IMR-90 (cell line): ENCODE results near the gene TCERG1L. TPM values are rescaled to one million over a fixed set of nuclear protein-coding genes. Genes with fewer than 3 reads are reported as not detected.

ENCODE experiments used
- ATAC-seq: fragments of 200-7000 bp; cut with Tn5 transposase; 2 replicates; pipeline ENCODE4 v1.9.1; 2020; ENCODE audit warnings: low read depth, mild to moderate bottlenecking, moderate library complexity
- BruUV-seq: library from RNA; stranded (reverse); fragments of 400-500 nt; replicated peaks from 2 replicates; lab custom pipeline; 2021; lab: Mats Ljungman, UMichigan
- CTCF ChIA-PET: fragments of 300-600 bp; formaldehyde crosslinking; extraction: SDS; loops from one replicate; lab custom pipeline; 2021; ENCODE audit warnings: antibody characterized with exemption; lab: Yijun Ruan, JAX
- POLR2A ChIA-PET: fragments of 300-600 bp; sonication (Branson Sonifier 250); formaldehyde crosslinking; loops from one replicate; lab custom pipeline; 2022; ENCODE audit warnings: antibody characterized with exemption; ENCODE audit not compliant: unreplicated experiment; lab: Charles Lee
- DNase-seq: peaks from one replicate; pipeline ENCODE4 v3.0.0; 2013
- H2AFZ ChIP-seq: replicated peaks from 2 replicates; pipeline ENCODE3; 2013; ENCODE audit warnings: low read length, mild to moderate bottlenecking; ENCODE audit not compliant: poor library complexity
- H2AK5ac ChIP-seq: 2 replicates; pipeline ENCODE4 v1.6.1; 2013; ENCODE audit warnings: low read depth, low read length, inconsistent platforms
- H2AK9ac ChIP-seq: replicated peaks from 2 replicates; pipeline ENCODE3; 2013; ENCODE audit warnings: mild to moderate bottlenecking, low read depth, low read length, moderate library complexity; ENCODE audit not compliant: poor library complexity
- H2BK120ac ChIP-seq: 2 replicates; pipeline ENCODE4 v1.6.1; 2013; ENCODE audit warnings: low read depth, low read length, inconsistent platforms
- H2BK15ac ChIP-seq: 3 replicates; pipeline ENCODE4 v1.6.1; 2013; ENCODE audit warnings: low read depth, low read length, inconsistent platforms
- H2BK20ac ChIP-seq: 2 replicates; pipeline ENCODE4 v1.6.1; 2013; ENCODE audit warnings: low read depth, mild to moderate bottlenecking, inconsistent platforms, low read length, moderate library complexity
- H2BK5ac ChIP-seq: 2 replicates; pipeline ENCODE4 v1.6.1; 2013; ENCODE audit warnings: mild to moderate bottlenecking, low read depth, low read length, inconsistent platforms; ENCODE audit not compliant: poor library complexity, severe bottlenecking
- H3K14ac ChIP-seq: replicated peaks from 2 replicates; pipeline ENCODE4 v1.6.1; 2013; ENCODE audit warnings: low read depth, low read length, inconsistent platforms
- H3K18ac ChIP-seq: 2 replicates; pipeline ENCODE4 v1.6.1; 2013; ENCODE audit warnings: low read depth, low read length, control low read depth
- H3K23ac ChIP-seq: 2 replicates; pipeline ENCODE4 v1.6.1; 2013; ENCODE audit warnings: low read depth, low read length, inconsistent platforms
- H3K27ac ChIP-seq: 2 replicates; pipeline ENCODE4 v1.5.1; 2013; ENCODE audit warnings: mild to moderate bottlenecking, control low read depth, low read length; ENCODE audit not compliant: insufficient read depth
- H3K27me3 ChIP-seq: 2 replicates; pipeline ENCODE4 v1.6.1; 2013; ENCODE audit warnings: low read length; ENCODE audit not compliant: control insufficient read depth, insufficient read depth
- H3K36me3 ChIP-seq: 2 replicates; pipeline ENCODE4 v1.6.1; 2013; ENCODE audit warnings: low read length, mixed read lengths; ENCODE audit not compliant: control insufficient read depth, insufficient read depth
- H3K4ac ChIP-seq: 2 replicates; pipeline ENCODE4 v1.6.1; 2013; ENCODE audit warnings: low read depth, low read length, inconsistent platforms
- H3K4me1 ChIP-seq: 2 replicates; pipeline ENCODE4 v1.6.1; 2013; ENCODE audit warnings: low read length, mixed read lengths; ENCODE audit not compliant: control insufficient read depth, insufficient read depth
- H3K4me2 ChIP-seq: 2 replicates; pipeline ENCODE4 v1.6.1; 2013; ENCODE audit warnings: low read depth, mild to moderate bottlenecking, control low read depth, low read length, moderate library complexity
- H3K4me3 ChIP-seq: 2 replicates; pipeline ENCODE4 v1.5.1; 2013; ENCODE audit warnings: low read depth, mild to moderate bottlenecking, control low read depth, low read length, moderate library complexity; ENCODE audit not compliant: insufficient read depth
- H3K56ac ChIP-seq: 2 replicates; pipeline ENCODE4 v1.6.1; 2013; ENCODE audit warnings: low read length, inconsistent platforms; ENCODE audit not compliant: insufficient read depth; ENCODE audit errors: extremely low read depth
- H3K79me1 ChIP-seq, 2 experiments: 2 replicates each; pipeline ENCODE4 v1.6.1; 2013; ENCODE audit warnings: low read length in 2 of 2, inconsistent platforms in 1 of 2, low read depth in 1 of 2
- H3K9ac ChIP-seq: 2 replicates; pipeline ENCODE4 v1.6.1; 2013; ENCODE audit warnings: low read depth, low read length, control low read depth
- H3K9me1 ChIP-seq: 2 replicates; pipeline ENCODE4 v1.6.1; 2013; ENCODE audit warnings: low read length, inconsistent platforms; ENCODE audit not compliant: insufficient read depth
- H3K9me3 ChIP-seq: 2 replicates; pipeline ENCODE4 v1.6.1; 2013; ENCODE audit warnings: low read length; ENCODE audit not compliant: control insufficient read depth, insufficient read depth
- H4K20me1 ChIP-seq: 2 replicates; pipeline ENCODE4 v1.6.1; 2013; ENCODE audit warnings: low read length, inconsistent platforms; ENCODE audit not compliant: insufficient read depth
- H4K5ac ChIP-seq: 2 replicates; pipeline ENCODE4 v1.6.1; 2013; ENCODE audit warnings: mild to moderate bottlenecking, low read depth, low read length, control low read depth
- H4K8ac ChIP-seq, 2 experiments: 2 replicates each; pipeline ENCODE4 v1.6.1; 2013; ENCODE audit warnings: low read depth in 2 of 2, low read length in 2 of 2, control low read depth in 1 of 2, inconsistent platforms in 1 of 2
- H4K91ac ChIP-seq: 2 replicates; pipeline ENCODE4 v1.6.1; 2013; ENCODE audit warnings: low read depth, low read length, inconsistent platforms; ENCODE audit not compliant: insufficient read depth
- CEBPB ChIP-seq: IDR thresholded peaks from 2 replicates; pipeline ENCODE4 v1.6.1; 2012; ENCODE audit warnings: low read depth, low read length, improper control_type of control experiment
- CHD1 ChIP-seq: IDR thresholded peaks from 2 replicates; pipeline ENCODE4 v1.6.1; 2012; ENCODE audit warnings: low read depth, low read length, improper control_type of control experiment
- ELK1 ChIP-seq: fragments of 150-350 bp; IDR thresholded peaks from 2 replicates; pipeline ENCODE4 v1.6.1; 2016; ENCODE audit warnings: low read depth, mild to moderate bottlenecking, low read length, moderate library complexity, borderline replicate concordance
- FOS ChIP-seq: fragments of 150-350 bp; IDR thresholded peaks from 2 replicates; pipeline ENCODE4 v1.6.1; 2016; ENCODE audit warnings: low read depth, low read length
- MAFK ChIP-seq: IDR thresholded peaks from 2 replicates; pipeline ENCODE4 v1.6.1; 2012; ENCODE audit warnings: low read depth, low read length, improper control_type of control experiment
- MAZ ChIP-seq: IDR thresholded peaks from 2 replicates; pipeline ENCODE4 v1.6.1; 2012; ENCODE audit warnings: low read depth, mild to moderate bottlenecking, low read length, improper control_type of control experiment, moderate library complexity, borderline replicate concordance
- POLR2A ChIP-seq: IDR thresholded peaks from 2 replicates; pipeline ENCODE4 v1.6.1; 2012; ENCODE audit warnings: mild to moderate bottlenecking, low read depth, low read length
- RCOR1 ChIP-seq: IDR thresholded peaks from 2 replicates; pipeline ENCODE4 v1.6.1; 2012; ENCODE audit warnings: mild to moderate bottlenecking, low read length, improper control_type of control experiment; ENCODE audit not compliant: insufficient replicate concordance
- RFX5 ChIP-seq: IDR thresholded peaks from 2 replicates; pipeline ENCODE4 v1.8.0; 2012; ENCODE audit warnings: low read depth, mild to moderate bottlenecking, low read length, moderate library complexity
- SMC3 ChIP-seq: fragments of 150-350 bp; IDR thresholded peaks from 2 replicates; pipeline ENCODE4 v1.6.1; 2016; ENCODE audit warnings: low read depth, mild to moderate bottlenecking, antibody characterized with exemption, low read length, moderate library complexity
- WGBS, 2 experiments: methylation state at CpG; one replicate each; pipeline versions ENCODE4 v1.1.5 to v1.1.7; 2013; ENCODE audit warnings: missing lambda C conversion rate in 2 of 2; ENCODE audit not compliant: insufficient read length in 1 of 2; ENCODE audit errors: extremely low coverage in 2 of 2; 5-methylcytosine and 5-hydroxymethylcytosine counted together
- dilution Hi-C: fragments of 300-500 bp; cut with HindIII; formaldehyde crosslinking; loops from one replicate; pipeline ENCODE4 v1.14.3; 2018; ENCODE audit warnings: low sequenced_read_pairs; ENCODE audit not compliant: unreplicated experiment
- in situ Hi-C: fragments of 300-500 bp; cut with MboI; formaldehyde crosslinking; loops from 3 replicates; pipeline ENCODE4 v1.14.3; 2019; ENCODE audit warnings: low sequenced_read_pairs, inconsistent platforms, mixed read lengths
- intact Hi-C: fragments of 100-400 bp; cut with micrococcal nuclease; formaldehyde crosslinking; loops from 2 replicates; pipeline ENCODE4 v1.10.0; 2022
- polyA plus RNA-seq, 3 experiments: library from polyadenylated mRNA; depleted of rRNA; stranded (reverse); fragments of >200 nt; gene quantifications; 2 replicates each; pipeline ENCODE4 v1.2.3, GENCODE V29; 2012; ENCODE audit warnings: low replicate concordance in 1 of 3
- total RNA-seq: library from RNA; depleted of rRNA; stranded (reverse); fragments of >200 nt; gene quantifications from 2 replicates; pipeline ENCODE4 v1.2.3, GENCODE V29; 2012
- TF ChIP-seq, protein P1 (sequence below): conservative IDR thresholded peaks from 2 replicates; pipeline ENCODE4 v1.5.1; 2012; ENCODE audit warnings: mild to moderate bottlenecking, low read depth, low read length, improper control_type of control experiment

Gene TCERG1L
- total and polyA plus RNA-seq, 2 of the 4 experiments (the other 2 are of a cell fraction): not detected

DNA sequence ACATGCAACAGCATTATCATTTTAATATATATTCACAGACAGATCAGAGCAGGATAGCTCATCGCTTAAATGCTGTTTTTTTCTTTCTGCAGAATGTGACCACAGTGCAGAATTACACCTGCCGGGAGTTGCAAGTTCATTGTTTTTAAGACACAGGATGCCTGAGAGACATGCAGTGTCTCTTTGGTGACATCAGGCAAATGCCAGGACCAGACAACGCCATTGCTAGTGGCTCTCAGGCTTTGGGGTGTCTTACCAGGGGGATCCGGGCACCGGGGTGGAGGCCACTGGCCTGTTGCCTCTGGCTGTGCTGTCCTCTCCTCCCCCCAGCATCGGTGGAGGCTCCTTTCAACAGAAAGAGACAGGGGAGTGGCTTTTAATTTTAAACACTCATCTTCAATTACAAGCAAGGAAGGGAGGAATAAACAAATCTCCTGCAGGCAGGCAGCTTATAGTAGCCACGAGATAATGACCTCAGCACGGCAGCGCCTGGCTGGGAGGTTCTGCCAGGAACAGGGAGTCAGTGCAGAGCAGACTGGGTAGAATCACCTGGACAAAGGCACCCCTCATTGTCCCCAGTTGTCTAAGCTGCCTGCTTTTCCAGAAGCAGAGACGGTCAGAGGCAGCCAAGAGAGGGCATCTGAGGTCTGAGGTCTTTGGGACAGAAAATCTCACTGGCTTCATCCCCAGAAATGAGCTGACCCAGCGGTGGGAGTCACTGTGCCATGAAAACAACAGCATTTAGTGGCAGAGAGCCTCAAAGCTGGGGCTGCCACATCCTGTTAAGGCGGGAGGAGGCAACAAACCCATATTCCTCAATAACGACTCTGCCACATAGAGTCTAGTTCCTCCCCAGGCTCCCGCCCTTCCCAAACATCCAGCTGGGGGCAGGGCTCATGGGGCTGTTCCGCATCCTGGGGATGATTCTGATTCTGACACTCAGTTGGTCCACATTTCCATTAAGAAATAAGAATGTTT lies 148.4 kb downstream of the TCERG1L start:
- no peak for ATAC-seq
- Histone ChIP-seq H3K4ac (no peak overlapping the region), H2BK20ac (no peak overlapping the region), H3K4me2 (no peak overlapping the region), H2AK9ac (no peak overlapping the region), H2BK15ac (no peak overlapping the region), H3K9me3 (peaks cover 55% of the 10 kb centered on the region), H3K79me1 (no peaks in the 10 kb centered on the region), H4K5ac (no peak overlapping the region), H3K36me3 (no peaks in the 10 kb centered on the region), H3K4me1 (no peaks in the 10 kb centered on the region), H2BK120ac (no peak overlapping the region), H3K27ac (no peak overlapping the region), H4K8ac (no peak overlapping the region), H3K14ac (no peak overlapping the region), H3K56ac (no peak overlapping the region), H3K9ac (no peak overlapping the region), H3K4me3 (no peak overlapping the region), H3K9me1 (no peaks in the 10 kb centered on the region), H3K18ac (no peak overlapping the region), H2BK5ac (no peak overlapping the region), H2AK5ac (no peak overlapping the region), H4K91ac (no peak overlapping the region), H3K27me3 (no peaks in the 10 kb centered on the region), H2AFZ (no peak overlapping the region), H4K20me1 (no peaks in the 10 kb centered on the region), H3K23ac (no peak overlapping the region)
- CTCF ChIA-PET: no interaction called here
- dilution Hi-C loops (no loop called here), intact Hi-C loops (no loop called here), in situ Hi-C loops (no loop called here)
- POLR2A ChIA-PET: no interaction called here
- TF ChIP-seq SMC3 (no peak), CEBPB (no peak), FOS (no peak), RCOR1 (no peak), MAZ (no peak), RFX5 (no peak), MAFK (no peak), CHD1 (no peak), POLR2A (no peak), ELK1 (no peak)
- TF ChIP-seq, protein P1, sequence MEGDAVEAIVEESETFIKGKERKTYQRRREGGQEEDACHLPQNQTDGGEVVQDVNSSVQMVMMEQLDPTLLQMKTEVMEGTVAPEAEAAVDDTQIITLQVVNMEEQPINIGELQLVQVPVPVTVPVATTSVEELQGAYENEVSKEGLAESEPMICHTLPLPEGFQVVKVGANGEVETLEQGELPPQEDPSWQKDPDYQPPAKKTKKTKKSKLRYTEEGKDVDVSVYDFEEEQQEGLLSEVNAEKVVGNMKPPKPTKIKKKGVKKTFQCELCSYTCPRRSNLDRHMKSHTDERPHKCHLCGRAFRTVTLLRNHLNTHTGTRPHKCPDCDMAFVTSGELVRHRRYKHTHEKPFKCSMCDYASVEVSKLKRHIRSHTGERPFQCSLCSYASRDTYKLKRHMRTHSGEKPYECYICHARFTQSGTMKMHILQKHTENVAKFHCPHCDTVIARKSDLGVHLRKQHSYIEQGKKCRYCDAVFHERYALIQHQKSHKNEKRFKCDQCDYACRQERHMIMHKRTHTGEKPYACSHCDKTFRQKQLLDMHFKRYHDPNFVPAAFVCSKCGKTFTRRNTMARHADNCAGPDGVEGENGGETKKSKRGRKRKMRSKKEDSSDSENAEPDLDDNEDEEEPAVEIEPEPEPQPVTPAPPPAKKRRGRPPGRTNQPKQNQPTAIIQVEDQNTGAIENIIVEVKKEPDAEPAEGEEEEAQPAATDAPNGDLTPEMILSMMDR: no peak
- WGBS, 2 experiments: 20% methylated on average over 1 of the region's 15 CpGs; no CpG with 5 or more reads in 1 of the 2 experiments
- DNase-seq: no peak
- BruUV-seq: no TSS peak
